NCI-H1417 (cell line): ENCODE results near the gene ANGPTL1.
A peak's percentile ranks its signal among the peaks of the same experiment; 100 is the strongest.
"Not testable (repeated sequence)": the region's sequence is repeated elsewhere in the genome, so short reads cannot be mapped to it uniquely, and the experiment has no call there.

Experiments used
- DNase-seq, 3 experiments: peaks; one replicate each; lab custom pipeline; 2025; lab: John Stamatoyannopoulos, UW

Gene ANGPTL1

GRCh38 chr1:178867670-178868069 is 3.2 kb downstream of the ANGPTL1 start:
- no peak for DNase-seq

- peak in 1 of 3 experiments; percentile 41 for DNase-seq
These were observed 6.6 kb downstream of the ANGPTL1 start for GRCh38 chr1:178864326-178864725.

GRCh38 chr1:178862864-178863263 is 8.0 kb downstream of the ANGPTL1 start:
- no peak for DNase-seq

GRCh38 chr1:178862416-178862815 is 8.5 kb downstream of the ANGPTL1 start:
- DNase-seq = no peak

GRCh38 chr1:178857126-178857525 is 13.8 kb downstream of the ANGPTL1 start:
- DNase-seq = no peak

GRCh38 chr1:178849918-178850317 is 21.0 kb downstream of the ANGPTL1 start:
- DNase-seq = no peak

- not testable (repeated sequence) for DNase-seq
These were observed 23.0 kb downstream of the ANGPTL1 start for GRCh38 chr1:178847919-178848318.

GRCh38 chr1:178847396-178847849 is 23.5 kb downstream of the ANGPTL1 start:
- DNase-seq = peak in 2 of 3 experiments; percentile 40 to 44

GRCh38 chr1:178846306-178846705 is 24.6 kb downstream of the ANGPTL1 start:
- DNase-seq = no peak

- DNase-seq = no peak
These were observed 26.4 kb downstream of the ANGPTL1 start for GRCh38 chr1:178844436-178844835.

GRCh38 chr1:178825167-178825566 is 45.7 kb downstream of the ANGPTL1 start:
- no peak for DNase-seq

- DNase-seq = no peak
These were observed 49.6 kb downstream of the ANGPTL1 start for GRCh38 chr1:178821134-178821866.

- peak in 1 of 3 experiments; percentile 10 for DNase-seq
These were observed 51.8 kb downstream of the ANGPTL1 start for GRCh38 chr1:178819123-178819522.

- no peak for DNase-seq
These were observed 52.5 kb downstream of the ANGPTL1 start for GRCh38 chr1:178818416-178818815.

- no peak for DNase-seq
These were observed 60.3 kb downstream of the ANGPTL1 start for GRCh38 chr1:178810585-178810984.

GRCh38 chr1:178808529-178808928 is 62.3 kb downstream of the ANGPTL1 start:
- no peak for DNase-seq

GRCh38 chr1:178806665-178807300 is 64.1 kb downstream of the ANGPTL1 start:
- DNase-seq = no peak

GRCh38 chr1:178802873-178803272 is 68.0 kb downstream of the ANGPTL1 start:
- no peak for DNase-seq
